PFSK-1 (cell line): ENCODE data around the gene PRUNE1.

Source experiments
- FOXP2 ChIP-seq: optimal IDR thresholded peaks from 2 replicates; pipeline ENCODE3; 2011; ENCODE audit warnings: borderline replicate concordance, control low read depth, inconsistent platforms; ENCODE audit not compliant: insufficient read depth; ENCODE audit errors: extremely low read length, extremely low read depth
- POLR2AphosphoS5 ChIP-seq: IDR thresholded peaks from 2 replicates; pipeline ENCODE4 v1.6.1; 2012; ENCODE audit warnings: low read depth, mild to moderate bottlenecking, control low read depth, low read length, moderate library complexity
- SIN3A ChIP-seq: IDR thresholded peaks from 2 replicates; pipeline ENCODE4 v1.6.1; 2012; ENCODE audit warnings: mild to moderate bottlenecking, low read length, moderate library complexity, borderline replicate concordance; ENCODE audit not compliant: insufficient read depth
- TAF1 ChIP-seq: IDR thresholded peaks from 2 replicates; pipeline ENCODE4 v1.6.1; 2012; ENCODE audit warnings: low read length, control low read depth, borderline replicate concordance; ENCODE audit not compliant: insufficient read depth
- TF ChIP-seq, protein P1 (sequence below), 2 experiments: IDR thresholded peaks; 2 replicates each; pipeline versions ENCODE4 v1.6.1 to v1.8.0; 2011 to 2012; ENCODE audit warnings: low read depth in 2 of 2, low read length in 2 of 2, control low read depth in 1 of 2, inconsistent platforms in 1 of 2, mild to moderate bottlenecking in 1 of 2, moderate library complexity in 1 of 2; ENCODE audit not compliant: insufficient read depth in 1 of 2

- no peak for TF ChIP-seq POLR2AphosphoS5
- TF ChIP-seq TAF1 = no peak
- TF ChIP-seq SIN3A = no peak
- TF ChIP-seq, protein P1, sequence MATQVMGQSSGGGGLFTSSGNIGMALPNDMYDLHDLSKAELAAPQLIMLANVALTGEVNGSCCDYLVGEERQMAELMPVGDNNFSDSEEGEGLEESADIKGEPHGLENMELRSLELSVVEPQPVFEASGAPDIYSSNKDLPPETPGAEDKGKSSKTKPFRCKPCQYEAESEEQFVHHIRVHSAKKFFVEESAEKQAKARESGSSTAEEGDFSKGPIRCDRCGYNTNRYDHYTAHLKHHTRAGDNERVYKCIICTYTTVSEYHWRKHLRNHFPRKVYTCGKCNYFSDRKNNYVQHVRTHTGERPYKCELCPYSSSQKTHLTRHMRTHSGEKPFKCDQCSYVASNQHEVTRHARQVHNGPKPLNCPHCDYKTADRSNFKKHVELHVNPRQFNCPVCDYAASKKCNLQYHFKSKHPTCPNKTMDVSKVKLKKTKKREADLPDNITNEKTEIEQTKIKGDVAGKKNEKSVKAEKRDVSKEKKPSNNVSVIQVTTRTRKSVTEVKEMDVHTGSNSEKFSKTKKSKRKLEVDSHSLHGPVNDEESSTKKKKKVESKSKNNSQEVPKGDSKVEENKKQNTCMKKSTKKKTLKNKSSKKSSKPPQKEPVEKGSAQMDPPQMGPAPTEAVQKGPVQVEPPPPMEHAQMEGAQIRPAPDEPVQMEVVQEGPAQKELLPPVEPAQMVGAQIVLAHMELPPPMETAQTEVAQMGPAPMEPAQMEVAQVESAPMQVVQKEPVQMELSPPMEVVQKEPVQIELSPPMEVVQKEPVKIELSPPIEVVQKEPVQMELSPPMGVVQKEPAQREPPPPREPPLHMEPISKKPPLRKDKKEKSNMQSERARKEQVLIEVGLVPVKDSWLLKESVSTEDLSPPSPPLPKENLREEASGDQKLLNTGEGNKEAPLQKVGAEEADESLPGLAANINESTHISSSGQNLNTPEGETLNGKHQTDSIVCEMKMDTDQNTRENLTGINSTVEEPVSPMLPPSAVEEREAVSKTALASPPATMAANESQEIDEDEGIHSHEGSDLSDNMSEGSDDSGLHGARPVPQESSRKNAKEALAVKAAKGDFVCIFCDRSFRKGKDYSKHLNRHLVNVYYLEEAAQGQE (IDR thresholded peaks at IDR 0.05; ENCODE audit: insufficient read depth in 1 of 2, low read depth in 2 of 2, low read length in 2 of 2) = no peak
- TF ChIP-seq FOXP2 = no peak
Measured at GRCh38 chr1:150971583-150972416, 36.4 kb upstream of the PRUNE1 start.
